OCI-LY1 (cell line): ENCODE data around the gene AMIGO3.

ENCODE experiments used
- EZH2 ChIP-seq: fragments of 200-600 bp; sonication (generic), shearing (Covaris generic); IDR thresholded peaks from 2 replicates; pipeline ENCODE4 v1.8.0; 2017; ENCODE audit warnings: borderline replicate concordance, mixed run types, mild to moderate bottlenecking, antibody characterized with exemption, low read length, moderate library complexity, mixed read lengths
- TF ChIP-seq, protein P1 (sequence below): fragments of 200-600 bp; sonication (generic), shearing (Covaris generic); IDR thresholded peaks from 2 replicates; pipeline ENCODE4 v1.5.1; 2017; ENCODE audit warnings: mild to moderate bottlenecking, antibody characterized with exemption, low read length, moderate library complexity, mixed read lengths

DNA sequence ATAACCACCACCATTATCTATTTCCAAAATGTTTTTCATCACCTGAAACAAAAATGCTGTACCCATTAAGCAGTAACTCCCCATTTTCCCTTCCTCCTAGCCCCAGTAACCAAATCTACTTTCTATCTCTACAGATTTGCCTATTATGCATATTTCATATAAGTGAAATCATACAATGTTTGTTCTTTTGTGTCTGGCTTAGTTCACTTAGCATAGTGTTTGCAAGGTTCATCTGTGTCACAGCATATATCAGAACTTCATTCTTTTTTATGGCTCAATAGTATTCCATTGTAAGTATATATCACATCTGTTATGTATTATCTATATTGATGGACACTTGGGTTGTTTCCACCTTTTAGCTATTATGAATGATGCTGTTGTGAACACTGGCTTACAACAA, 20.9 kb upstream of the AMIGO3 start:
- no peak for TF ChIP-seq EZH2
- TF ChIP-seq, protein P1, sequence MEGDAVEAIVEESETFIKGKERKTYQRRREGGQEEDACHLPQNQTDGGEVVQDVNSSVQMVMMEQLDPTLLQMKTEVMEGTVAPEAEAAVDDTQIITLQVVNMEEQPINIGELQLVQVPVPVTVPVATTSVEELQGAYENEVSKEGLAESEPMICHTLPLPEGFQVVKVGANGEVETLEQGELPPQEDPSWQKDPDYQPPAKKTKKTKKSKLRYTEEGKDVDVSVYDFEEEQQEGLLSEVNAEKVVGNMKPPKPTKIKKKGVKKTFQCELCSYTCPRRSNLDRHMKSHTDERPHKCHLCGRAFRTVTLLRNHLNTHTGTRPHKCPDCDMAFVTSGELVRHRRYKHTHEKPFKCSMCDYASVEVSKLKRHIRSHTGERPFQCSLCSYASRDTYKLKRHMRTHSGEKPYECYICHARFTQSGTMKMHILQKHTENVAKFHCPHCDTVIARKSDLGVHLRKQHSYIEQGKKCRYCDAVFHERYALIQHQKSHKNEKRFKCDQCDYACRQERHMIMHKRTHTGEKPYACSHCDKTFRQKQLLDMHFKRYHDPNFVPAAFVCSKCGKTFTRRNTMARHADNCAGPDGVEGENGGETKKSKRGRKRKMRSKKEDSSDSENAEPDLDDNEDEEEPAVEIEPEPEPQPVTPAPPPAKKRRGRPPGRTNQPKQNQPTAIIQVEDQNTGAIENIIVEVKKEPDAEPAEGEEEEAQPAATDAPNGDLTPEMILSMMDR: no peak
